ENCODE measurements around the gene JPH3. TPM values are rescaled to one million over a fixed set of nuclear protein-coding genes. Genes with fewer than 3 reads are reported as not detected.

The JPH3 gene
- polyA plus RNA-seq, 4 donors, result 0.55 to 1.1 (median 0.66) TPM

GRCh38 chr16:87622756-87623319, 20.5 kb downstream of the JPH3 start:
- no peak for DNase-seq (ENCODE audit: low read depth in 4 of 4, low spot score in 3 of 4)

- DNase-seq (ENCODE audit: low read depth in 4 of 4, low spot score in 3 of 4), result no peak
Measured at GRCh38 chr16:87625241-87625797, 23.0 kb downstream of the JPH3 start.

- DNase-seq (ENCODE audit: low read depth in 4 of 4, low spot score in 3 of 4), result no peak
Measured at GRCh38 chr16:87626401-87626800, 24.1 kb downstream of the JPH3 start.

DNA sequence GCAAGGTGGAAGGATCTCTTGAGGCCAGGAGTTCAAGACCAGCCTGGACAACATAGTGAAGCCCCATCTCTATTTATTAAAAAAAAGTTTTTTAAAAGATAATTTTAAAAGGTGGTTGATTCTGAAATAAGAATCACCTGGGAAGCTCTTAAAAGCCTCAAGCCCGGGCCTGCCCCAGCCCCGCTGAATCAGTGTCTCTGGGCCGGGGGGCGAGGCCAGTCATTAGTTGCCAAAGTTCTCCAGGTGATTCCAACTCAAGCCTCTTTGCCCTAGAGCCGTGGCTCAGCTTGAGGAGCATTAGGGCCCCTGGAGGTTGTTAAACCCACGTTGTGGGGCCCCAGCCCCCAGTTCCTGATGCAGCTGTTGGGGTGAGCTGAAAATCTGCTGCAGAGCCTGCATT, 24.6 kb downstream of the JPH3 start:
- DNase-seq (ENCODE audit: low read depth in 4 of 4, low spot score in 3 of 4), result no peak

DNA sequence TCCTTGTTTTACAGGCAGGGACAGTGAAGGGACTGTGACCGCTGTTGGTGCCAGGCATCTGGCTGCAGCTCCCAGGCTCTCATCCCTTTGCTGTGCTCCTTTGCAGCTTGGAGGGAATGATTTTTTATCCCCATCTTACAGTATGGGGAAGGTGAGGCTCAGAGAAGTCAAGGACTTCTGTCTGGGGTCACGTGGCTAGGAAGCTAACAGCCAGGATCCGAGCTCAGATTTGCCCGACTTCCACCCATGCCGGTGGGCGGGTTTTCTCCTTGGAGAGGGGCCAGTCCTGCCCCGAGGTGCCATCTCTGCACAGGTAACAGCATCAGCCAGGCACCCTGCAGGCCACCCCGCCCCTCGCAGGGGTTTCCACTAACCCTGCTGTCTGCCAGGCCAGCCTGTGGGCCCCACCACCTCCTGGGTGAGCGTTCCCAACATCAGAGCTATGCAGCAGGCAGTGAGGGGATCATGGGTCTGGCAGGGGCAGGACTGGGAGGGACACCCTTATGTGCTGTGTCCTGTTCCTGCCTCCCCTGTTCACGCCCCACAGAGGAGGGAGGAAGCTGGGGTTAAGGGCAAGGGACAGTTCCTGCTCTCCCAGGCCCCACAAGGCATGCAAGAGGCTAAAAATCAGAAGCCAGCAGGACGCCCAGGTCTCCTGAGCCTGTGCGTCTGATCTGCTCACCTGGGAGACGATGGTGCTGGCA, 25.4 kb downstream of the JPH3 start:
- no peak for DNase-seq (ENCODE audit: low read depth in 4 of 4, low spot score in 3 of 4)

GRCh38 chr16:87628246-87628923, 26.1 kb downstream of the JPH3 start:
- no peak for DNase-seq (ENCODE audit: low read depth in 4 of 4, low spot score in 3 of 4)

- no peak for DNase-seq (ENCODE audit: low read depth in 4 of 4, low spot score in 3 of 4)
Measured at GRCh38 chr16:87628940-87629339, 26.6 kb downstream of the JPH3 start.

DNA sequence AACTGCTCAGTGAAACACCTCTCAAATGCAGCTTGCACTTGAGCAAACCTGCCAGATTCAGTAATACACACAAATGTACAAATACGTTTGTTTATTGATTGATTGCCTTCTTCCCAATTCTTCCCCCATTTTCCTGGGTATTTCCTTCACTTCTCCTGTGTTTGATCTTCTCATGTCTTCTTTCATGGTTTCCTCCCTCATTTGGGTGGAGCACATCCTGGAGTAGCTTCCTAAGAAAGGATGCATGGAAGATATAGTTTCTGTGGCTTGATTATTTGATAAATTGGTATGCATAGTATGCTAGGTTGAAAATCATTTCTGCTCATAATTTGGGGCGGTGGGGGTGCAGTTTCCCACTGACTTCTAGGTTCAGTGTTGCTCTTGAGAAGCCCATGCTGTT, 28.8 kb downstream of the JPH3 start:
- no peak for DNase-seq (ENCODE audit: low read depth in 4 of 4, low spot score in 3 of 4)

DNA sequence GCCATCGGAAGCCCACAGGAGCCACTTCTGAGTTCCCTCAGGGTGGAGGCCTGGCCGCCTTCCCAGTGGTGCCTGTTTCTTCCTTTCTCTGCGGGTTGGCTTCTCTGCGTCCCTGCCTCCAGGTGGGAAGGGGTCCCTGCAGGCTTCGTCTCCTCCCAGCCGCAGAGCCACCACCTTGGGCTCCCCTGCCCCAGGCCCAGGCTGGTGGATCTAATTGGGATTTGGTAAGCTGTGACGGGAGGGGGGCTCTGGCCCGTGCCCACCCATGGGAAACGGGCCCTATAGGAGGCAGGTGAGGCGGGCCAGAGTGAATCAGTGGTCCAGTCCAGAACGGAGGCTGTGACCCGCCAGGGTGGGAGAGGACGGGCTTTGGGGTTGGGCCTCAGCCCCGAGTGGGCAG, 32.1 kb downstream of the JPH3 start:
- no peak for DNase-seq (ENCODE audit: low read depth in 4 of 4, low spot score in 3 of 4)

GRCh38 chr16:87635541-87636049, 33.3 kb downstream of the JPH3 start:
- DNase-seq (ENCODE audit: low read depth in 4 of 4, low spot score in 3 of 4), result no peak

- peak in 3 of 4 donors; percentile 27 to 46 (median 33) for DNase-seq (ENCODE audit: low read depth in 4 of 4, low spot score in 3 of 4)
Measured at GRCh38 chr16:87636050-87636684, 33.9 kb downstream of the JPH3 start.

- no peak for DNase-seq (ENCODE audit: low read depth in 4 of 4, low spot score in 3 of 4)
Measured at GRCh38 chr16:87636741-87637140, 34.4 kb downstream of the JPH3 start.

DNA sequence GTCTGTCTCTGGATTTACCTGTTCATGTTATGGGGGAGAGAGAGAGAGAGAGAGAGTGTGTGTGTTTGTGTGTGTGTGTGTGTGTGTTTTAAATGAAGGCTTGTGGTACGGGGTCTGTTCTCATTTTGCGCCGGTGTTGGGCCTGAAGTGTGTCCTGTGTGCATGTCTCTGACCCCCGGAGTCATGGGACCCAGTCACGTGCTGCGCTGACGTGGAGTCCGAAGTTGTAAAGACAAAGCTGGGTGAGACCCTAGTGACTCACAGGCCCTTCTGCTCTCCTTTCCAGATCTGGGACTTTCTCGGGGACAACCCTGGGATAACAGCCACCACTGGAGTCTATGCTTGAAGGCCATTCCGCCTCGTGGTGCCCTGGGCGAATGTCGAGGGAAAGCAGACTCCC, 35.0 kb downstream of the JPH3 start:
- DNase-seq (ENCODE audit: low read depth in 4 of 4, low spot score in 3 of 4), result no peak

- DNase-seq (ENCODE audit: low read depth in 4 of 4, low spot score in 3 of 4), result no peak
Measured at GRCh38 chr16:87638736-87639135, 36.4 kb downstream of the JPH3 start.

DNA sequence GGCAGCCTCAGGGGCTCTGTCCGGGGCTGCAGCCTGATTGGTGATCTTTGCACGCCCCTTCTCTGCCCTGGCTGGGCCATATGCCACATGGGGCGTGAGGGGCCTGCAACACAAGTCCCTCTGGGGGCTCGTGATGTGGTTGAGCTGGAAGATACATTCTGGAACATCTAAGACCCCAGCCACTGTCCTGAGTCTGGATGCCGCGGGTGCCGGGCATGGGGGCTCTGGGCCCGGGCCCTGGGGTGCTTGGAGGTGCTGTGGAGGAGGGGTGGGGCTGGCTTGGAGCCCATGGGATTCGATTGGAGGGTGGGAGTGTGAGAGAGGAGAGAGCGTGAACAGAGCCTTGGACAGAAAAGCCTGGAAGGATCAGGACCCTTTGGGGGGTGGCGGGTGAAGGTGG, 39.4 kb downstream of the JPH3 start:
- DNase-seq (ENCODE audit: low read depth in 4 of 4, low spot score in 3 of 4), result no peak

- DNase-seq (ENCODE audit: low read depth in 4 of 4, low spot score in 3 of 4), result no peak
Measured at GRCh38 chr16:87642491-87642890, 40.2 kb downstream of the JPH3 start.

- no peak for DNase-seq (ENCODE audit: low read depth in 4 of 4, low spot score in 3 of 4)
Measured at GRCh38 chr16:87644186-87644585, 41.9 kb downstream of the JPH3 start.

DNA sequence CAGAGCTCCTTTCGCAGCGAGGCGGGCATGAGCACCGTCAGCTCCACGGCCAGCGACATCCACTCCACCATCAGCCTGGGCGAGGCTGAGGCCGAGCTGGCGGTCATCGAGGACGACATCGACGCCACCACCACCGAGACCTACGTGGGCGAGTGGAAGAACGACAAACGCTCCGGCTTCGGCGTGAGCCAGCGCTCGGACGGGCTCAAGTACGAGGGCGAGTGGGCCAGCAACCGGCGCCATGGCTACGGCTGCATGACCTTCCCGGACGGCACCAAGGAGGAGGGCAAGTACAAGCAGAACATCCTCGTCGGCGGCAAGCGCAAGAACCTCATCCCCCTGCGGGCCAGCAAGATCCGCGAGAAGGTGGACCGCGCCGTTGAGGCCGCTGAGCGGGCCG, 42.3 kb downstream of the JPH3 start:
- no peak for DNase-seq (ENCODE audit: low read depth in 4 of 4, low spot score in 3 of 4)

GRCh38 chr16:87645802-87646201, 43.5 kb downstream of the JPH3 start:
- no peak for DNase-seq (ENCODE audit: low read depth in 4 of 4, low spot score in 3 of 4)

DNA sequence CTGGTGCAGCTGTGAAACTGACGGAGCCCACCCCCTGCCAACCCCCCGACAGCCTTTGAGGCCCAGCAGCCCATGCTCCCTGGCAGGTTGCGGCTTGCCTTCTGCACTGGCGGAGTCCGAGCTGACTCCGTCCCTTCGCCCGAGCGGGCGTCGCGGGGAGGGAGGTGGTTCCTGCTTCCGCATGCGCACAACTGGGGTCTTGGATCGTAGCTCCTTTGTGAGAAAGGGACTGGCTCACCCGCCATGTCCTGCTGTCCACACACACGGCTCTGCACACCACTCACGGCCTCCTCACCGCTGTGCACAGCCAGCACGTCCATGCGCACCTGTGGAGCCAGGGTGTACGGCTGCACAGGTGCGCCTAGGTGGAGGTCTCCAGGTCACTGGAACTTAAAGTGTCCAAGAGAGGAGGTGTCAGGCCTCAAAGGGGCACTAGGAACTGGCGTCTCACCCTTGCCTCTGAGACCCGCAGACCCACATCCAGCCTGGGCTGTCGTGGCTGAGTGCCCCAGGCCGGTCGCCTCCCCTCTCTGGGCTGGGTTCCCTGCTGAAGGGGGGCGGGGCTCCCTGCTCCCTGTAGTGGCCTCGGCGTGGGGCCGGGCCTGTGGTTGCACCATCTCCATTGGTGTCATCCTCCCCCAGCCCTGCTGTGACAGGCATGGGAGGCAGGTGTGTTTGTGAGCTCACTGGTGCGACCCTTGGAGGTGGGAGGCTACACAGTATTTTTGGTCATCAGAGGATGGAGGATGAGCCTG, 45.3 kb downstream of the JPH3 start:
- no peak for DNase-seq (ENCODE audit: low read depth in 4 of 4, low spot score in 3 of 4)
